Measurements from ENCODE around the gene FAM131B.

Gene FAM131B

DNA sequence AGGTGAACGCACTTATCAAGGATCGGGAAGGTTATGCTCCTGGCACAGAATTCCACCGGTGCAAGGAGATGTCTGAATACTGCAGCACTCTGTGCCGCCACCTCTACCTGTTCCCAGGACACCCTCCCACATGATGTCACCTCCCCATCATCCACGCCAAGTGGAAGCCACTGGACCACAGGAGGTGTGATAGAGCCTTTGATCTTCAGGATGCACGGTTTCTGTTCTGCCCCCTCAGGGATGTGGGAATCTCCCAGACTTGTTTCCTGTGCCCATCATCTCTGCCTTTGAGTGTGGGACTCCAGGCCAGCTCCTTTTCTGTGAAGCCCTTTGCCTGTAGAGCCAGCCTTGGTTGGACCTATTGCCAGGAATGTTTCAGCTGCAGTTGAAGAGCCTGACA, 57.6 kb downstream of the FAM131B start:
- H3K9me3 ChIP-seq (replicated peaks in 1 of 11): peaks cover 0 to 9% (median 0%) of the 10 kb centered on the region in 11 experiments; a peak in 4 of 22 replicates
- TF ChIP-seq Cebpa-rat (IDR thresholded peaks at IDR 0.05): no peak
- no peaks in the 10 kb centered on the region for H3K27me3 ChIP-seq
- no peak overlapping the region for H3K4me2 ChIP-seq
- peaks cover 76 to 100% (median 96%) of the 10 kb centered on the region in 11 experiments for H3K36me3 ChIP-seq
- H3K4me3 ChIP-seq: no peak overlapping the region
- H3K4me1 ChIP-seq: peaks cover 18 to 84% (median 46%) of the 10 kb centered on the region in 10 experiments
- H3K27ac ChIP-seq: no peak overlapping the region
- peaks cover 0 to 51% (median 16%) of the 10 kb centered on the region in 11 experiments; a peak in 11 of 22 replicates for H4K20me1 ChIP-seq
- H3K9ac ChIP-seq: no peak overlapping the region

DNA sequence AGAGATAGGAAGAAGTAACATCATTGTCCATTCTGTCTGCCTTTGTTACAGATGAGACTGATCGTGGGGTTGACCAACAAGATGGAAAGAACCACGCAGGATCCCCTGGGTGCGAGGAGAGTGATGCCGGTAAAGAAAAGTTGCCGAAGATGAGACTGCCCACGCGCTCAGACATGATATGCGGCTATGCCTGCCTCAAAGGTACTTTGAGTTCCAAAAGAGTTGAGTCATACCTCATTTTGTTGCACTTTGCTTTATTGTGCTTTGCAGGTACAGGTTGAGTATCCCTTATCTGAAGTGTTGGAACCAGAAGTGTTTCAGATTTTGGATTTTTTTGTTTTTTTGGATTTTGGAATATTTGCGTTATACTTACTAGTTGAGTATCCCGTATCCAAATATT, 58.8 kb downstream of the FAM131B start:
- no peak for TF ChIP-seq Cebpa-rat (IDR thresholded peaks at IDR 0.05)
- peaks cover 0 to 63% (median 18%) of the 10 kb centered on the region in 11 experiments; a peak in 12 of 22 replicates for H4K20me1 ChIP-seq
- peaks cover 88 to 100% (median 99%) of the 10 kb centered on the region in 11 experiments for H3K36me3 ChIP-seq
- no peak overlapping the region for H3K4me2 ChIP-seq
- no peak overlapping the region for H3K4me3 ChIP-seq
- H3K27me3 ChIP-seq: no peaks in the 10 kb centered on the region
- H3K4me1 ChIP-seq: peaks cover 17 to 84% (median 43%) of the 10 kb centered on the region in 10 experiments
- no peak overlapping the region for H3K9ac ChIP-seq
- no peak overlapping the region for H3K27ac ChIP-seq
- H3K9me3 ChIP-seq (replicated peaks in 1 of 11): peaks cover 0 to 5% (median 0%) of the 10 kb centered on the region in 11 experiments; a peak in 2 of 22 replicates
